Osteoblast (primary cell): ENCODE measurements around the gene SORCS3. TPM values are rescaled to one million over a fixed set of nuclear protein-coding genes. Genes with fewer than 3 reads are reported as not detected.

Experiments used
- DNase-seq: peaks from one replicate; pipeline ENCODE4 v3.0.0; 2011; ENCODE audit warnings: low spot score, mixed read lengths; ENCODE audit not compliant: insufficient read length; ENCODE audit errors: missing footprints
- H2AFZ ChIP-seq: 2 replicates; pipeline ENCODE4 v1.6.0; 2011; ENCODE audit warnings: mild to moderate bottlenecking, low read length
- H3K27ac ChIP-seq: 2 replicates; pipeline ENCODE4 v1.5.1; 2011; ENCODE audit warnings: mild to moderate bottlenecking, low read depth, low read length, moderate library complexity
- H3K27me3 ChIP-seq: 2 replicates; pipeline ENCODE4 v1.6.0; 2012; ENCODE audit warnings: mild to moderate bottlenecking, control low read depth, inconsistent platforms, low read length, moderate library complexity; ENCODE audit not compliant: insufficient read depth
- H3K36me3 ChIP-seq: 2 replicates; pipeline ENCODE4 v1.5.1; 2011; ENCODE audit warnings: mild to moderate bottlenecking, low read length, control low read depth, moderate library complexity; ENCODE audit not compliant: insufficient read depth
- H3K4me1 ChIP-seq: 2 replicates; pipeline ENCODE4 v1.5.1; 2011; ENCODE audit warnings: mild to moderate bottlenecking, low read length, control low read depth, moderate library complexity; ENCODE audit not compliant: insufficient read depth
- H3K4me2 ChIP-seq: 2 replicates; pipeline ENCODE4 v1.6.0; 2011; ENCODE audit warnings: mild to moderate bottlenecking, low read length; ENCODE audit not compliant: insufficient read depth
- H3K4me3 ChIP-seq: fragments of 200-600 bp; sonication (generic); 3 replicates; pipeline ENCODE4 v1.5.1; 2012; ENCODE audit warnings: mild to moderate bottlenecking, low read length, inconsistent platforms; ENCODE audit not compliant: insufficient read depth
- H3K79me2 ChIP-seq: 2 replicates; pipeline ENCODE4 v1.6.0; 2012; ENCODE audit warnings: mild to moderate bottlenecking, low read length, control low read depth, inconsistent platforms; ENCODE audit not compliant: insufficient read depth
- H3K9me3 ChIP-seq: 2 replicates; pipeline ENCODE4 v1.5.1; 2011; ENCODE audit warnings: low read depth, low read length, control low read depth
- H4K20me1 ChIP-seq: 2 replicates; pipeline ENCODE4 v1.6.0; 2012; ENCODE audit warnings: mild to moderate bottlenecking, low read length, control low read depth; ENCODE audit not compliant: insufficient read depth
- CTCF ChIP-seq: IDR thresholded peaks from 2 replicates; pipeline ENCODE4 v1.5.1; 2011; ENCODE audit warnings: mild to moderate bottlenecking, low read depth, low read length, moderate library complexity; ENCODE audit errors: extremely low read depth
- total RNA-seq: library from RNA; depleted of rRNA; stranded (reverse); fragments of >200 nt; gene quantifications from 2 replicates; pipeline ENCODE4 v1.2.3, GENCODE V29; 2012

The SORCS3 gene
- total RNA-seq, 1 donor: not detected

DNA sequence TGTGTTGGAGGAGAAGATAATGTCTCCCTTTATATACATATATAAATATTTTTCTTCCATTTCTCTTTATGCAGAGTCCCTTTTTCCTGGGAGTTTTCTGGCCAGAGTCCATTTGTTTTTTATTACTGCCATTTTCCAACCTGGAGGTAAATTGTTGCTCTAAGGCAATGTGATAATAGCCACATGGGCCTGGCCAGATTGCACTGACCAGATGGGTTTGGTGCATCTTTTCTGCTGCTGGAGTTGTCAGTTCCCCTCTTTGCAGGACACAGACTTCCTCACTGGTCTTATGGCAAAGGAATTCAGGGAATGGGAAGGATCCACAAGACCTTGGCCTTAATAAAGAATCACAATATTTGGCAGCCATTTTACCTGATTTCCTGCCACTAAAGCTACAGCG lies 254.9 kb downstream of the SORCS3 start:
- H3K9me3 ChIP-seq: no peaks in the 10 kb centered on the region
- no peak overlapping the region for H2AFZ ChIP-seq
- DNase-seq: no peak
- H3K4me1 ChIP-seq: no peaks in the 10 kb centered on the region
- no peak overlapping the region for H3K4me3 ChIP-seq
- no peak overlapping the region for H3K4me2 ChIP-seq
- H3K36me3 ChIP-seq: no peaks in the 10 kb centered on the region
- no peaks in the 10 kb centered on the region for H3K27me3 ChIP-seq
- no peaks in the 10 kb centered on the region for H3K79me2 ChIP-seq
- no peak overlapping the region for H3K27ac ChIP-seq
- no peak for TF ChIP-seq CTCF
- H4K20me1 ChIP-seq: no peaks in the 10 kb centered on the region

DNA sequence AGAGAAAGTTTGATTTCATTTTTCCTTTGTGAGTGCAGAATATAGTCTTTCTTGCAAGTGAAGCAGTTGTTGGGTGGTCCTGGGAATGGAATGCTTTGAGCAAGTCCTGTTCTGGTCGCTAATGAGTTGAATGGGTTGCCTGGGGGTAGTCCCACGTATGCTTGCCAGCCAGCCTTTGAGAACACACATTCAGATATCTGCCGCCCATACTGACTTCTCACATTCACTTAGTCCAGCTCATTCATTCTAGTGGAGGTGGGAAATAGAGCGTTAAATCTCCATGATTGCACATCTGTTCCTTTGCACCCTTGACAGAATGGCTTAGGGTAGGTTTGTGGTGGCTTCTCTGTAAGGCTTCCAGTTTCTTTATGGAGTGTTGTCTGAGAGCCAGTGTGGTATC lies 256.6 kb downstream of the SORCS3 start:
- Histone ChIP-seq H3K4me1 (no peaks in the 10 kb centered on the region), H3K9me3 (no peaks in the 10 kb centered on the region), H3K27ac (no peak overlapping the region), H3K4me3 (no peak overlapping the region), H4K20me1 (no peaks in the 10 kb centered on the region), H2AFZ (no peak overlapping the region), H3K27me3 (no peaks in the 10 kb centered on the region), H3K36me3 (no peaks in the 10 kb centered on the region), H3K79me2 (no peaks in the 10 kb centered on the region), H3K4me2 (no peak overlapping the region)
- TF ChIP-seq CTCF: no peak
- DNase-seq: no peak

DNA sequence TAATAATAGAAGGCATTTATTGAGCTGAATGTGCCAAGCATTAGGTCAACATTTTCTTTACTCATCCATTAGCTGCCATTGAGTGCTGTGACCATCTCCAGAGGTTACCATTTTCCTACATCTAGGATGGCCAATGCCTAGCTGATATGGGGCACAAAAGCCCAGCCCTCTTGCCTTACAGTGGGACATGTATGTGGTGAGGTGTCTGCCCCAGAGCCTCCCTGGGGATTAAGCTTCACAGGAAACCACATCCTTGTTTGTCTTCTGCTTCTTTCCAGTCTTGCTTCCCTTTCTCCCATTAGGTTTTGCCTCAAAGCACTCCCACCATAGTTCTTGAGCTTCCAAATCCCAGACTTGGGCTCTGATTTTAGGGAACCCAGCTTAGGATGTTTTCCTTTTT lies 258.7 kb downstream of the SORCS3 start:
- Histone ChIP-seq H3K4me1 (no peaks in the 10 kb centered on the region), H3K9me3 (no peaks in the 10 kb centered on the region), H3K4me3 (no peak overlapping the region), H3K4me2 (no peak overlapping the region), H3K79me2 (no peaks in the 10 kb centered on the region), H3K36me3 (no peaks in the 10 kb centered on the region), H3K27ac (no peak overlapping the region), H2AFZ (no peak overlapping the region), H3K27me3 (no peaks in the 10 kb centered on the region), H4K20me1 (no peaks in the 10 kb centered on the region)
- no peak for TF ChIP-seq CTCF
- DNase-seq: no peak

- no peak overlapping the region for H3K27ac ChIP-seq
Observed at GRCh38 chr10:104903433-104903832, 262.3 kb downstream of the SORCS3 start.

More at GRCh38 chr10:104903433-104903832, 262.3 kb downstream of the SORCS3 start:
- H3K27me3 ChIP-seq: no peaks in the 10 kb centered on the region
- H3K9me3 ChIP-seq: no peaks in the 10 kb centered on the region
- DNase-seq: no peak
- H3K79me2 ChIP-seq: no peaks in the 10 kb centered on the region
- TF ChIP-seq CTCF: no peak
- no peaks in the 10 kb centered on the region for H3K4me1 ChIP-seq
- H2AFZ ChIP-seq: no peak overlapping the region
- H4K20me1 ChIP-seq: no peaks in the 10 kb centered on the region
- no peak overlapping the region for H3K4me3 ChIP-seq
- H3K36me3 ChIP-seq: no peaks in the 10 kb centered on the region
- no peak overlapping the region for H3K4me2 ChIP-seq
